B cell (primary cell): ENCODE results near the gene GATAD2A. TPM values are rescaled to one million over a fixed set of nuclear protein-coding genes. Genes with fewer than 3 reads are reported as not detected.

Experiments used
- ATAC-seq: fragments of 200-7000 bp; cut with Tn5 transposase; one replicate; pipeline ENCODE4 v1.10.0; 2021; ENCODE audit warnings: low read depth, mild to moderate bottlenecking, moderate number of reproducible peaks, moderate library complexity
- CTCF ChIA-PET: fragments of 350-600 bp; sonication (Branson Sonifier 250); formaldehyde crosslinking; loops from one replicate; lab custom pipeline; 2021; ENCODE audit warnings: antibody characterized with exemption, inconsistent platforms; lab: Charles Lee
- POLR2A ChIA-PET: fragments of 350-600 bp; sonication (Branson Sonifier 250); formaldehyde crosslinking; loops from one replicate; lab custom pipeline; 2021; ENCODE audit warnings: antibody characterized with exemption; lab: Charles Lee
- DNase-seq: peaks from one replicate; pipeline ENCODE4 v3.0.0; 2013
- H2AFZ ChIP-seq: 2 replicates; pipeline ENCODE4 v1.6.1; 2012; ENCODE audit warnings: mild to moderate bottlenecking, low read depth, low read length; ENCODE audit not compliant: insufficient read depth, poor library complexity, severe bottlenecking
- H3K27ac ChIP-seq, 2 donors: 1 replicate in 1 of 2; 2 replicates in 1 of 2; pipeline ENCODE4 v1.5.1; 2012 to 2013; ENCODE audit warnings: low read length in 2 of 2, mild to moderate bottlenecking in 2 of 2, moderate library complexity in 1 of 2
- H3K27me3 ChIP-seq, 4 experiments: fragments of 200-600 bp in 1 of 4; sonication (generic) in 1 of 4; replicated peaks in 1 of 4; 1 replicate in 2 of 4; 2 replicates in 2 of 4; pipeline versions ENCODE4 v1.6.1 to v1.7.0; 2013 to 2016; ENCODE audit warnings: low read length in 3 of 4, mild to moderate bottlenecking in 2 of 4, mixed read lengths in 1 of 4, moderate library complexity in 1 of 4; ENCODE audit not compliant: insufficient read depth in 4 of 4, control insufficient read depth in 3 of 4; ENCODE audit errors: control extremely low read depth in 1 of 4
- H3K36me3 ChIP-seq, 2 experiments: replicated peaks in 1 of 2; 1 replicate in 1 of 2; 2 replicates in 1 of 2; pipeline versions ENCODE4 v1.6.1 to v1.7.1; 2013; ENCODE audit warnings: low read length in 1 of 2; ENCODE audit not compliant: insufficient read depth in 2 of 2, control insufficient read depth in 1 of 2; ENCODE audit errors: control extremely low read depth in 1 of 2, extremely low read depth in 1 of 2
- H3K4me1 ChIP-seq, 2 donors: fragments of 200-600 bp in 1 of 2; sonication (generic) in 1 of 2; 1 replicate in 1 of 2; 2 replicates in 1 of 2; pipeline versions ENCODE4 v1.5.1 to v1.6.1; 2013 to 2017; ENCODE audit warnings: low read length in 2 of 2; ENCODE audit not compliant: control insufficient read depth in 2 of 2, insufficient read depth in 2 of 2
- H3K4me2 ChIP-seq: replicated peaks from 2 replicates; pipeline ENCODE3; 2012; ENCODE audit warnings: mild to moderate bottlenecking, low read depth, low read length; ENCODE audit not compliant: poor library complexity, severe bottlenecking
- H3K4me3 ChIP-seq, 5 experiments: fragments of 200-600 bp in 1 of 5; sonication (generic) in 1 of 5; 1 replicate in 3 of 5; 2 replicates in 2 of 5; pipeline versions ENCODE4 v1.5.1 to v1.7.0; 2011 to 2016; ENCODE audit warnings: low read length in 4 of 5, mild to moderate bottlenecking in 4 of 5, low read depth in 2 of 5, control low read depth in 1 of 5, moderate library complexity in 1 of 5; ENCODE audit not compliant: insufficient read depth in 1 of 5; ENCODE audit errors: control extremely low read depth in 1 of 5, extremely low read depth in 1 of 5
- H3K79me2 ChIP-seq: fragments of 200-600 bp; sonication (generic); one replicate; pipeline ENCODE4 v1.6.0; 2016; ENCODE audit warnings: low read length; ENCODE audit not compliant: control insufficient read depth, insufficient read depth
- H3K9ac ChIP-seq: fragments of 200-600 bp; sonication (generic); 2 replicates; pipeline ENCODE4 v1.6.1; 2017; ENCODE audit warnings: mild to moderate bottlenecking, low read length, moderate library complexity
- H3K9me3 ChIP-seq, 3 donors: one replicate each; pipeline versions ENCODE4 v1.6.1 to v1.7.1; 2013; ENCODE audit warnings: low read length in 2 of 3; ENCODE audit not compliant: control insufficient read depth in 2 of 3, insufficient read depth in 1 of 3; ENCODE audit errors: control extremely low read depth in 1 of 3
- H4K20me1 ChIP-seq: 2 replicates; pipeline ENCODE4 v1.6.0; 2012; ENCODE audit warnings: mild to moderate bottlenecking, low read length; ENCODE audit not compliant: insufficient read depth, control insufficient read depth, poor library complexity, severe bottlenecking
- H3K27ac Mint-ChIP-seq: one replicate; pipeline ENCODE4 v1.8.0; 2021; ENCODE audit warnings: mixed read lengths
- H3K27me3 Mint-ChIP-seq: one replicate; pipeline ENCODE4 v1.8.0; 2021; ENCODE audit warnings: mixed read lengths
- H3K4me1 Mint-ChIP-seq: one replicate; pipeline ENCODE4 v1.8.0; 2021; ENCODE audit warnings: mixed read lengths
- H3K4me3 Mint-ChIP-seq: one replicate; pipeline ENCODE4 v1.8.0; 2021; ENCODE audit warnings: mixed read lengths
- H3K9me3 Mint-ChIP-seq: one replicate; pipeline ENCODE4 v1.8.0; 2022; ENCODE audit warnings: mixed read lengths; ENCODE audit not compliant: insufficient read depth
- EZH2 ChIP-seq: IDR thresholded peaks from 2 replicates; pipeline ENCODE4 v1.6.1; 2012; ENCODE audit warnings: borderline replicate concordance, low read depth, mild to moderate bottlenecking, moderate library complexity, low read length; ENCODE audit not compliant: insufficient read depth, poor library complexity, severe bottlenecking
- WGBS: methylation state at CpG from one replicate; pipeline ENCODE4 v1.1.5; 2013; ENCODE audit warnings: missing lambda C conversion rate; ENCODE audit not compliant: insufficient coverage; 5-methylcytosine and 5-hydroxymethylcytosine counted together
- intact Hi-C: fragments of 100-400 bp; cut with micrococcal nuclease; formaldehyde crosslinking; loops from one replicate; pipeline ENCODE4 v1.10.0; 2022
- polyA minus RNA-seq: library from RNA; depleted of rRNA, polyadenylated mRNA; stranded (reverse); fragments of >200 nt; gene quantifications from 2 replicates; pipeline ENCODE4 v1.2.3, GENCODE V29; 2012
- polyA plus RNA-seq: library from polyadenylated mRNA; depleted of rRNA; stranded (reverse); fragments of >200 nt; gene quantifications from 2 replicates; pipeline ENCODE4 v1.2.3, GENCODE V29; 2012
- total RNA-seq, 2 donors: library from RNA; stranded (reverse); fragments of 120-200 nt in 1 of 2; gene quantifications; 1 replicate in 1 of 2; 2 replicates in 1 of 2; pipeline versions ENCODE4 v1.2.3 to v1.2.4, GENCODE V29; 2013 to 2022
- TF ChIP-seq, protein P1 (sequence below): fragments of 200-600 bp; IDR thresholded peaks from one replicate; pipeline ENCODE4 v1.8.0; 2022; ENCODE audit warnings: antibody characterized with exemption, mild to moderate bottlenecking

GATAD2A gene, protein sequence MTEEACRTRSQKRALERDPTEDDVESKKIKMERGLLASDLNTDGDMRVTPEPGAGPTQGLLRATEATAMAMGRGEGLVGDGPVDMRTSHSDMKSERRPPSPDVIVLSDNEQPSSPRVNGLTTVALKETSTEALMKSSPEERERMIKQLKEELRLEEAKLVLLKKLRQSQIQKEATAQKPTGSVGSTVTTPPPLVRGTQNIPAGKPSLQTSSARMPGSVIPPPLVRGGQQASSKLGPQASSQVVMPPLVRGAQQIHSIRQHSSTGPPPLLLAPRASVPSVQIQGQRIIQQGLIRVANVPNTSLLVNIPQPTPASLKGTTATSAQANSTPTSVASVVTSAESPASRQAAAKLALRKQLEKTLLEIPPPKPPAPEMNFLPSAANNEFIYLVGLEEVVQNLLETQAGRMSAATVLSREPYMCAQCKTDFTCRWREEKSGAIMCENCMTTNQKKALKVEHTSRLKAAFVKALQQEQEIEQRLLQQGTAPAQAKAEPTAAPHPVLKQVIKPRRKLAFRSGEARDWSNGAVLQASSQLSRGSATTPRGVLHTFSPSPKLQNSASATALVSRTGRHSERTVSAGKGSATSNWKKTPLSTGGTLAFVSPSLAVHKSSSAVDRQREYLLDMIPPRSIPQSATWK
- 76.3 and 97.3 TPM in 2 replicates for total RNA-seq
- 31.3 TPM for total RNA-seq (2013)
- 28.8 and 44.5 TPM in 2 replicates for polyA plus RNA-seq
- polyA minus RNA-seq = 41.3 and 67.6 TPM in 2 replicates

DNA sequence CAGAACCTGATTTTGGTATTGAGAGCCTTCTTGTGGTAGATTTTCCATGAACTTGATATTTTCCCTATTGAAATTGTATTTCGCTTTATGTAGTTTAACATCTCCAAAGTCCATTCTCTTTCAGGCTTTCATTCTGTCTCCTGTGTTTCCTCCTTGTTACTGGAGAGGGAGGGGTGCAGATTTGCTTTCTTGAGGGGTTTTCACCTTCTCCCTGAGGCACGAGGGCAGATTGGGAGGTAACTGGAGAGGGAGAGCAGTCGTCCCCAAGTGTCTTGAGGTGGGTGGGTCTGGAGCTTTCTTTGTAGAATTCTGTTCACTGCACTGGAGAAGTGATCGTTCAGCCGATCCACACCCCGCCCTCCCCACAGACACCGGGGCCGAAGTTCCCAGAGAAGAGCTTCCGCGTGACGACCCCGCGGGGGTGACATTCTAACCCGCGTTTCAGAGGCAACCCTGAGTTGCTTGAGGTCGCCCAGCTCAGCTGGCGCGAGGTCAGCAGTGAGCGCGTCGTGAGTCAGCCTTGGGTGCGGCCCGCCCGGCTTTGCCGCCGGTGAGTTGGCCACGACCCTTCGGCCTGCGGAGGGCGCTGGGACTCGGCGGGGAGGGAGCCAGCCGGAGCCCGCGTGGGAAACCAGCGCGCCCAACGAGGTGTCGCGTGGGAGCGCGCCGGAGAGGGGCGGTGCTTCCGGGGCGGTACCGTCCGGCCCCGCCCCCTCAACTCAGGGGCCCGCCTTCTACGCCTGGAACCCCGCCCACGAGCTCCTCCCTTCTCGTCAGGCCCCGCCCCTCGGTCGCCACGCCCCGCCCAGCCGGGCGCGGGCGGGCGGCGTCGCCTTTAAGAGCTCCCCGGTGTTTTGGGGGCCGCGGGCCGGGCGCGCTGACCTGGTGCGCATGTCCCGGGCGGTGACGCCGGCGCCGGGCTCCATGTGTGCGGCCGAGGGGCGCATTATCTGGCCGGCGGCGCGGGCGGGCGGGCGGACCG, at the start of gene GATAD2A:
TSS of gene GATAD2A (plus strand) at position 797 of the 982 bp plus-strand sequence. CDS start 59,671 bp downstream, outside the sequence.
- Mint-ChIP-seq H3K4me1 (peaks cover 39% of the 10 kb centered on the region), H3K4me3 (peak within 1 kb of the TSS; percentile 91), H3K27ac (peak within 1 kb of the TSS; percentile 92), H3K27me3 (no peaks in the 10 kb centered on the region), H3K9me3 (no peaks in the 10 kb centered on the region)
- Histone ChIP-seq H3K9ac (peak within 1 kb of the TSS; percentile 69), H3K36me3 (no peaks in the 10 kb centered on the region), H3K27me3 (no peaks in the 10 kb centered on the region), H3K4me2 (peak within 1 kb of the TSS; percentile 88), H3K79me2 (peaks cover 69% of the 10 kb centered on the region), H3K27ac (peak within 1 kb of the TSS; percentile 55 to 77), H3K9me3 (peaks cover 0 to 3% (median 0%) of the 10 kb centered on the region in 3 donors), H2AFZ (peak within 1 kb of the TSS; percentile 76), H4K20me1 (peaks cover 34% of the 10 kb centered on the region), H3K4me3 (peak within 1 kb of the TSS; percentile 55 to 86 (median 70)), H3K4me1 (peaks cover 32 to 37% of the 10 kb centered on the region in 2 donors)
- WGBS = under 1% methylated on average over 87 of the region's 90 CpGs
- ChIA-PET CTCF (interaction anchor here (0.6 to 8.4 kb wide), 18 partner anchors 8 to 247 kb away, joined by 3 to 91 read pairs (median 4); no protein-coding TSS in a partner anchor), POLR2A (interaction anchor here (0.9 to 2.8 kb wide), 9 partner anchors 9 to 111 kb away, joined by 3 to 45 read pairs (median 4); no protein-coding TSS in a partner anchor)
- peak; percentile 88 for ATAC-seq
- intact Hi-C loops = loop anchor here (1.0 to 5.0 kb wide), 11 partner anchors 20 to 258 kb away; partner anchors contain the start of genes ATP13A1, BORCS8, MAU2 and NDUFA13
- no peak for TF ChIP-seq EZH2
- TF ChIP-seq, protein P1, sequence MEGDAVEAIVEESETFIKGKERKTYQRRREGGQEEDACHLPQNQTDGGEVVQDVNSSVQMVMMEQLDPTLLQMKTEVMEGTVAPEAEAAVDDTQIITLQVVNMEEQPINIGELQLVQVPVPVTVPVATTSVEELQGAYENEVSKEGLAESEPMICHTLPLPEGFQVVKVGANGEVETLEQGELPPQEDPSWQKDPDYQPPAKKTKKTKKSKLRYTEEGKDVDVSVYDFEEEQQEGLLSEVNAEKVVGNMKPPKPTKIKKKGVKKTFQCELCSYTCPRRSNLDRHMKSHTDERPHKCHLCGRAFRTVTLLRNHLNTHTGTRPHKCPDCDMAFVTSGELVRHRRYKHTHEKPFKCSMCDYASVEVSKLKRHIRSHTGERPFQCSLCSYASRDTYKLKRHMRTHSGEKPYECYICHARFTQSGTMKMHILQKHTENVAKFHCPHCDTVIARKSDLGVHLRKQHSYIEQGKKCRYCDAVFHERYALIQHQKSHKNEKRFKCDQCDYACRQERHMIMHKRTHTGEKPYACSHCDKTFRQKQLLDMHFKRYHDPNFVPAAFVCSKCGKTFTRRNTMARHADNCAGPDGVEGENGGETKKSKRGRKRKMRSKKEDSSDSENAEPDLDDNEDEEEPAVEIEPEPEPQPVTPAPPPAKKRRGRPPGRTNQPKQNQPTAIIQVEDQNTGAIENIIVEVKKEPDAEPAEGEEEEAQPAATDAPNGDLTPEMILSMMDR = peak; percentile 38
- peak; percentile 96 for DNase-seq
